ENCODE data around the gene MYOT. TPM values are rescaled to one million over a fixed set of nuclear protein-coding genes. Genes with fewer than 3 reads are reported as not detected.
A peak's percentile ranks its signal among the peaks of the same experiment; 100 is the strongest.

Gene MYOT, protein sequence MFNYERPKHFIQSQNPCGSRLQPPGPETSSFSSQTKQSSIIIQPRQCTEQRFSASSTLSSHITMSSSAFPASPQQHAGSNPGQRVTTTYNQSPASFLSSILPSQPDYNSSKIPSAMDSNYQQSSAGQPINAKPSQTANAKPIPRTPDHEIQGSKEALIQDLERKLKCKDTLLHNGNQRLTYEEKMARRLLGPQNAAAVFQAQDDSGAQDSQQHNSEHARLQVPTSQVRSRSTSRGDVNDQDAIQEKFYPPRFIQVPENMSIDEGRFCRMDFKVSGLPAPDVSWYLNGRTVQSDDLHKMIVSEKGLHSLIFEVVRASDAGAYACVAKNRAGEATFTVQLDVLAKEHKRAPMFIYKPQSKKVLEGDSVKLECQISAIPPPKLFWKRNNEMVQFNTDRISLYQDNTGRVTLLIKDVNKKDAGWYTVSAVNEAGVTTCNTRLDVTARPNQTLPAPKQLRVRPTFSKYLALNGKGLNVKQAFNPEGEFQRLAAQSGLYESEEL
- total RNA-seq (10 to 100 TPM in 9 of 10 donors, 1 to 10 TPM in 1; 6.8 to 22.4 (median 11.7) TPM), polyA plus RNA-seq (100 to 1,000 TPM in 1 of 2 donors, 1 to 10 TPM in 1; 6.4 to 180 TPM)
- long read RNA-seq, donor 1, partial matches to known transcripts: 4 of 14 reads
- long read RNA-seq, donor 1, other reads (novel, unspliced or antisense): 9 of 14 reads
- long read RNA-seq, donor 2, partial matches to known transcripts: 4 of 11 reads
- long read RNA-seq, donor 2, other reads (novel, unspliced or antisense): 4 of 11 reads
- long read RNA-seq, donor 3, partial matches to known transcripts: 15 of 29 reads
- long read RNA-seq, donor 3, other reads (novel, unspliced or antisense): 10 of 29 reads

DNA sequence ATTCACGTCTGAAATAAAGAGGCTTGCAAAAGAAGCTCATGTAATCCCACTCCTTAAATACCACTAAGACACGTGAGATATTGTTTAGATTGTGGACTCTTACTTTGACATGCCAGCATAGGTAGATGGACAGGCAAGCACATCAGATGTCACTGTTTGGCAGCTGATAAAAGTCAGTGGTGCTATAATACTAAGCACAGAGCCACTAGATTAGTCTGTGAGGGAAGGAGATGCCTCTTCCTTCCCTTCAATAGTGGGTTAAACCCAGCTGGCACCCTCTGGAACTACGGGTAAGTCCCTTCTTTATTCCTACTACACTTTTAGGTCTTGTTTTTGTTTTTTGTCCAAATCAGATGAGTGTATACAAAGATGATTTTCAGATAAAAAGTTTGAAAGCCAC is at the start of gene MYOT:
Gene MYOT, plus strand, starts transcription at position 197 of the 400 bp plus-strand sequence. CDS start 2,792 bp downstream, outside the sequence.
- Histone ChIP-seq H3K4me3 (no peak within 1 kb of the TSS), H3K4me1 (peaks cover 0 to 23% (median 0%) of the 10 kb centered on the region in 9 donors), H3K27me3 (no peaks in the 10 kb centered on the region), H3K27ac (no peak within 1 kb of the TSS), H3K36me3 (no peaks in the 10 kb centered on the region), H3K9me3 (no peaks in the 10 kb centered on the region)
- TF ChIP-seq, protein P1, sequence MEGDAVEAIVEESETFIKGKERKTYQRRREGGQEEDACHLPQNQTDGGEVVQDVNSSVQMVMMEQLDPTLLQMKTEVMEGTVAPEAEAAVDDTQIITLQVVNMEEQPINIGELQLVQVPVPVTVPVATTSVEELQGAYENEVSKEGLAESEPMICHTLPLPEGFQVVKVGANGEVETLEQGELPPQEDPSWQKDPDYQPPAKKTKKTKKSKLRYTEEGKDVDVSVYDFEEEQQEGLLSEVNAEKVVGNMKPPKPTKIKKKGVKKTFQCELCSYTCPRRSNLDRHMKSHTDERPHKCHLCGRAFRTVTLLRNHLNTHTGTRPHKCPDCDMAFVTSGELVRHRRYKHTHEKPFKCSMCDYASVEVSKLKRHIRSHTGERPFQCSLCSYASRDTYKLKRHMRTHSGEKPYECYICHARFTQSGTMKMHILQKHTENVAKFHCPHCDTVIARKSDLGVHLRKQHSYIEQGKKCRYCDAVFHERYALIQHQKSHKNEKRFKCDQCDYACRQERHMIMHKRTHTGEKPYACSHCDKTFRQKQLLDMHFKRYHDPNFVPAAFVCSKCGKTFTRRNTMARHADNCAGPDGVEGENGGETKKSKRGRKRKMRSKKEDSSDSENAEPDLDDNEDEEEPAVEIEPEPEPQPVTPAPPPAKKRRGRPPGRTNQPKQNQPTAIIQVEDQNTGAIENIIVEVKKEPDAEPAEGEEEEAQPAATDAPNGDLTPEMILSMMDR (IDR thresholded peaks at IDR 0.05): no peak
- 69 to 73% methylated on average over 3 of the region's 3 CpGs for WGBS, 2 donors
- ATAC-seq (no peak), DNase-seq (no peak)
- intact Hi-C loops (cut with DNase I): no loop called here

DNA sequence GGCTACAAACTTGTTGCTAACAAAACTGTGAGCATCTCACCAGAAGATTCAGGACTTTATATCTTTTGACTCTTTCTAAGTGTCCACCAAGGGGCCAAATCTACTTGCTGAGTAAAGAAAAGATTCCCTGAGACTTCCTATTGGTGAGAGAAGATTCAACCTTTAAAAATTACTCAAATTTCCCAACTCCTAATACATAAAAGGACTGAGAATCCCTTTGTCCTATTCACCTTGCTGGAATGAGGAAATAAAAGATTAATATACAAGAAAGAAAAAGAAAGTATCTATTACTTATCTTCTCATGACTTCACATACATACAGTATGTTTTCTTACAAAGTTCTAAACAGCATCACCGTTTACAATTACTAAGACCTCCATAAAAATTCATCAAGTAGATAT is 47.9 kb upstream of the MYOT start:
- Histone ChIP-seq H3K27ac (no peak overlapping the region), H3K4me3 (no peak overlapping the region), H3K9me3 (no peaks in the 10 kb centered on the region), H3K4me1 (peaks cover 0 to 28% (median 9%) of the 10 kb centered on the region in 9 donors), H3K27me3 (no peaks in the 10 kb centered on the region), H3K36me3 (no peaks in the 10 kb centered on the region)
- no peak for ATAC-seq
- 93 to 95% methylated on average over 1 of the region's 1 CpG for WGBS, 2 donors
- intact Hi-C loops (cut with DNase I): loop anchor here in 1 of 10 donors (5.0 kb wide), 1 partner anchor 42 kb away; no protein-coding TSS in a partner anchor
- DNase-seq: no peak
- TF ChIP-seq, protein P1 (IDR thresholded peaks at IDR 0.05): no peak

DNA sequence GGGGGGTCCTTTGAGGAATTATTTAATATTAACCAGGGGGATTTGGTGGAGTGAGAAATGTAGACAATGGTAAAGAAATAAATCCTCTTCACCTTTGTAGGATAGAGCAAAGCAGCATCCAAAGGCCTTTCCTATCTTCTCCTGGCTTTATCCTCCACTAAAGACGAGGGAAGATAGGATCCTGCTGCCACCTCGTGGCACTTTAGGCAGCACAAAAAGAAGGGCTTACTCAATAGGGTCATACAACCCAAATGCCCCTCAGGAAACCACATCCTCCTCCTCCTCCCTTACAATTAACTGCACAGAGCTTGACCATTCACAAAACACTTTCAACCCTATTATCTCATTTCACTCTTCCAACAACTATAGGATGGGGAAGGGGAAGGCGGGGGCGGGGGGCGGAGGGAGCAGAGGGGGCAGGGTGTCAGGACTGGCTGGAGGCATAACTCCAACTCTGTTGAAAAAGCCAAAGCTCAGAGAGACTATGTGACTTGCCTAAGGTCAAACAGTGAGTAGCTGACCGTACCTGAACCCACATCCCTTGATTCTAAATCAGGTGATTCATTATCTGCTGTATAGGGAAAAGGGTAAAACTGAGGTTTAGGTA is 45.4 kb upstream of the MYOT start:
- Histone ChIP-seq H3K4me3 (no peak overlapping the region), H3K9me3 (peaks cover 0 to 20% (median 0%) of the 10 kb centered on the region in 11 donors), H3K27me3 (no peaks in the 10 kb centered on the region), H3K4me1 (peaks cover 0 to 17% (median 4%) of the 10 kb centered on the region in 9 donors), H3K27ac (peak overlapping the region in 3 of 10 donors; percentile 32 to 49 (median 32)), H3K36me3 (peaks cover 0 to 14% (median 0%) of the 10 kb centered on the region in 9 donors)
- 47 to 59% methylated on average over 6 of the region's 6 CpGs for WGBS, 2 donors
- TF ChIP-seq, protein P1 (IDR thresholded peaks at IDR 0.05): peak in 6 of 9 donors; percentile 20 to 49 (median 44)
- DNase-seq (peak in 1 of 2 donors; percentile 22), ATAC-seq (peak in 6 of 8 donors; percentile 60 to 80 (median 76))
- intact Hi-C loops (cut with DNase I): loop anchor here in 1 of 10 donors (5.0 kb wide), 1 partner anchor 45 kb away; no protein-coding TSS in a partner anchor

Data from heart right ventricle (tissue), 16 donors.